Thyroid gland (tissue), 4 donors: ENCODE data around the gene CENPA.

Experiments used
- POLR2A ChIP-seq, 2 donors: fragments of 450-650 bp; IDR thresholded peaks; one replicate each; pipeline ENCODE4 v1.6.1; 2017; ENCODE audit warnings: antibody characterized with exemption in 2 of 2, mild to moderate bottlenecking in 2 of 2, moderate library complexity in 1 of 2
- TF ChIP-seq, protein P1 (sequence below), 6 experiments: fragments of 200-600 bp in 3 of 6; fragments of 450-650 bp in 3 of 6; sonication (generic) in 3 of 6; IDR thresholded peaks; one replicate each; pipeline ENCODE4 v1.5.1; 2016 to 2019; ENCODE audit warnings: antibody characterized with exemption in 6 of 6, mild to moderate bottlenecking in 2 of 6, inconsistent platforms in 1 of 6, moderate library complexity in 1 of 6

DNA sequence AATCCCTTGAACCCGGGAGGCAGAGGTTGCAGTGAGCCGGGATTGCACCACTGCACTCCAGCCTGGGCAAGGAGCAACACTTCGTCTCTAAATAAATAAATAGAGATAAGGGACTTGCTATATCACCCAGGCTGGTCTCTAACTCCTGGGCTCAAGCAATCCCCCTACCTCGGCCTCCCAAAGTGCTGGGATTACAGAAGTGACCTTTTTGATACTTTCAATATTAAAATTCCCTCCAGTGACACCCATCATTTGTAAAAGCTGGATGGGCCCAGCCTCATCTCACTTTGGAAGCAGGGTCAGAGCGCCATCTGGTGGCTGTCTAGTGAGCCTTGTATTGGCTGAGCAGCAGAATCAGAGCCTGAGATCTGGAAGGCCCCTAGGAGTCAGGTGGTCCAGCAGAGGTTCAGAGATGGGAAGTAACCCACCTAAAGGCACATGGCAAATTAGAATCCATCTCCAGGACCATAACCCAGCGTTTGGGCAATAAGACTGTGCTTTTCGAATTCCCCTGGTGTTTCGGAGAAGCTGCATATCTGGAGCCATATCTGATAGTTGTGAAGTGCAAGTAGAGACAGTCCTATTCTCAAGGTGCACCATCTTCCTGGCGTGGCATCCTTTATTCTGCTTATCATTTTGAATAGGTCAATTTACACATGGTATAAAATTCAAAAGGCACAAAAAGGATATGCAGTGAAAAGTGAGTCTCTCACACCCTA is 40.1 kb upstream of the CENPA start:
- TF ChIP-seq, protein P1, sequence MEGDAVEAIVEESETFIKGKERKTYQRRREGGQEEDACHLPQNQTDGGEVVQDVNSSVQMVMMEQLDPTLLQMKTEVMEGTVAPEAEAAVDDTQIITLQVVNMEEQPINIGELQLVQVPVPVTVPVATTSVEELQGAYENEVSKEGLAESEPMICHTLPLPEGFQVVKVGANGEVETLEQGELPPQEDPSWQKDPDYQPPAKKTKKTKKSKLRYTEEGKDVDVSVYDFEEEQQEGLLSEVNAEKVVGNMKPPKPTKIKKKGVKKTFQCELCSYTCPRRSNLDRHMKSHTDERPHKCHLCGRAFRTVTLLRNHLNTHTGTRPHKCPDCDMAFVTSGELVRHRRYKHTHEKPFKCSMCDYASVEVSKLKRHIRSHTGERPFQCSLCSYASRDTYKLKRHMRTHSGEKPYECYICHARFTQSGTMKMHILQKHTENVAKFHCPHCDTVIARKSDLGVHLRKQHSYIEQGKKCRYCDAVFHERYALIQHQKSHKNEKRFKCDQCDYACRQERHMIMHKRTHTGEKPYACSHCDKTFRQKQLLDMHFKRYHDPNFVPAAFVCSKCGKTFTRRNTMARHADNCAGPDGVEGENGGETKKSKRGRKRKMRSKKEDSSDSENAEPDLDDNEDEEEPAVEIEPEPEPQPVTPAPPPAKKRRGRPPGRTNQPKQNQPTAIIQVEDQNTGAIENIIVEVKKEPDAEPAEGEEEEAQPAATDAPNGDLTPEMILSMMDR (IDR thresholded peaks at IDR 0.05), result peak; percentile 68 to 94 (median 91)
- no peak for TF ChIP-seq POLR2A (IDR thresholded peaks at IDR 0.05)
